HCT116 (cell line): ENCODE results near the gene ANGPTL8.

ENCODE experiments used
- CBX3 ChIP-seq: IDR thresholded peaks from 2 replicates; pipeline ENCODE4 v1.6.1; 2012; ENCODE audit warnings: low read depth
- EZH2 ChIP-seq: fragments of 200-600 bp; sonication (generic); IDR thresholded peaks from 2 replicates; pipeline ENCODE4 v1.6.1; 2017; ENCODE audit warnings: antibody characterized with exemption, mixed run types
- POLR2A ChIP-seq: IDR thresholded peaks from 2 replicates; pipeline ENCODE4 v1.7.0; 2011; ENCODE audit warnings: borderline replicate concordance; ENCODE audit not compliant: insufficient read depth, insufficient read length; ENCODE audit errors: extremely low read depth
- POLR2AphosphoS5 ChIP-seq: IDR thresholded peaks from 2 replicates; pipeline ENCODE4 v1.6.1; 2011; ENCODE audit warnings: mild to moderate bottlenecking, low read depth, low read length, moderate library complexity
- SRF ChIP-seq: IDR thresholded peaks from 2 replicates; pipeline ENCODE4 v1.6.1; 2012; ENCODE audit warnings: low read depth
- YY1 ChIP-seq: IDR thresholded peaks from 2 replicates; pipeline ENCODE4 v1.6.1; 2011; ENCODE audit warnings: low read length, low read depth, moderate library complexity, mild to moderate bottlenecking; ENCODE audit not compliant: insufficient replicate concordance; ENCODE audit errors: extremely low read depth
- ZFX ChIP-seq: fragments of 450-650 bp; IDR thresholded peaks from 2 replicates; pipeline ENCODE4 v1.6.1; 2017
- ZNF274 ChIP-seq: fragments of 200-500 bp; sonication (Bioruptor generic); IDR thresholded peaks from 2 replicates; pipeline ENCODE4 v1.6.1; 2014; ENCODE audit warnings: mild to moderate bottlenecking, low read depth, low read length, inconsistent platforms
- TF ChIP-seq, protein P1 (sequence below): IDR thresholded peaks from 2 replicates; pipeline ENCODE4 v1.6.1; 2012; ENCODE audit warnings: low read depth
- TF ChIP-seq, protein P2 (sequence below), 3 experiments: fragments of 200-600 bp in 1 of 3; sonication (generic) in 1 of 3; IDR thresholded peaks in 2 of 3; conservative IDR thresholded peaks in 1 of 3; 2 replicates each; pipeline ENCODE4 v1.5.1; 2012 to 2017; ENCODE audit warnings: low read depth in 2 of 3, low read length in 2 of 3, antibody characterized with exemption in 1 of 3, borderline replicate concordance in 1 of 3, control low read depth in 1 of 3, mild to moderate bottlenecking in 1 of 3, mixed read lengths in 1 of 3, mixed run types in 1 of 3, moderate library complexity in 1 of 3; ENCODE audit not compliant: insufficient read depth in 1 of 3
- TF ChIP-seq, protein P3 (sequence below): IDR thresholded peaks from 2 replicates; pipeline ENCODE4 v1.6.1; 2012

- TF ChIP-seq, protein P1, sequence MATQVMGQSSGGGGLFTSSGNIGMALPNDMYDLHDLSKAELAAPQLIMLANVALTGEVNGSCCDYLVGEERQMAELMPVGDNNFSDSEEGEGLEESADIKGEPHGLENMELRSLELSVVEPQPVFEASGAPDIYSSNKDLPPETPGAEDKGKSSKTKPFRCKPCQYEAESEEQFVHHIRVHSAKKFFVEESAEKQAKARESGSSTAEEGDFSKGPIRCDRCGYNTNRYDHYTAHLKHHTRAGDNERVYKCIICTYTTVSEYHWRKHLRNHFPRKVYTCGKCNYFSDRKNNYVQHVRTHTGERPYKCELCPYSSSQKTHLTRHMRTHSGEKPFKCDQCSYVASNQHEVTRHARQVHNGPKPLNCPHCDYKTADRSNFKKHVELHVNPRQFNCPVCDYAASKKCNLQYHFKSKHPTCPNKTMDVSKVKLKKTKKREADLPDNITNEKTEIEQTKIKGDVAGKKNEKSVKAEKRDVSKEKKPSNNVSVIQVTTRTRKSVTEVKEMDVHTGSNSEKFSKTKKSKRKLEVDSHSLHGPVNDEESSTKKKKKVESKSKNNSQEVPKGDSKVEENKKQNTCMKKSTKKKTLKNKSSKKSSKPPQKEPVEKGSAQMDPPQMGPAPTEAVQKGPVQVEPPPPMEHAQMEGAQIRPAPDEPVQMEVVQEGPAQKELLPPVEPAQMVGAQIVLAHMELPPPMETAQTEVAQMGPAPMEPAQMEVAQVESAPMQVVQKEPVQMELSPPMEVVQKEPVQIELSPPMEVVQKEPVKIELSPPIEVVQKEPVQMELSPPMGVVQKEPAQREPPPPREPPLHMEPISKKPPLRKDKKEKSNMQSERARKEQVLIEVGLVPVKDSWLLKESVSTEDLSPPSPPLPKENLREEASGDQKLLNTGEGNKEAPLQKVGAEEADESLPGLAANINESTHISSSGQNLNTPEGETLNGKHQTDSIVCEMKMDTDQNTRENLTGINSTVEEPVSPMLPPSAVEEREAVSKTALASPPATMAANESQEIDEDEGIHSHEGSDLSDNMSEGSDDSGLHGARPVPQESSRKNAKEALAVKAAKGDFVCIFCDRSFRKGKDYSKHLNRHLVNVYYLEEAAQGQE = no peak
- TF ChIP-seq, protein P2, sequence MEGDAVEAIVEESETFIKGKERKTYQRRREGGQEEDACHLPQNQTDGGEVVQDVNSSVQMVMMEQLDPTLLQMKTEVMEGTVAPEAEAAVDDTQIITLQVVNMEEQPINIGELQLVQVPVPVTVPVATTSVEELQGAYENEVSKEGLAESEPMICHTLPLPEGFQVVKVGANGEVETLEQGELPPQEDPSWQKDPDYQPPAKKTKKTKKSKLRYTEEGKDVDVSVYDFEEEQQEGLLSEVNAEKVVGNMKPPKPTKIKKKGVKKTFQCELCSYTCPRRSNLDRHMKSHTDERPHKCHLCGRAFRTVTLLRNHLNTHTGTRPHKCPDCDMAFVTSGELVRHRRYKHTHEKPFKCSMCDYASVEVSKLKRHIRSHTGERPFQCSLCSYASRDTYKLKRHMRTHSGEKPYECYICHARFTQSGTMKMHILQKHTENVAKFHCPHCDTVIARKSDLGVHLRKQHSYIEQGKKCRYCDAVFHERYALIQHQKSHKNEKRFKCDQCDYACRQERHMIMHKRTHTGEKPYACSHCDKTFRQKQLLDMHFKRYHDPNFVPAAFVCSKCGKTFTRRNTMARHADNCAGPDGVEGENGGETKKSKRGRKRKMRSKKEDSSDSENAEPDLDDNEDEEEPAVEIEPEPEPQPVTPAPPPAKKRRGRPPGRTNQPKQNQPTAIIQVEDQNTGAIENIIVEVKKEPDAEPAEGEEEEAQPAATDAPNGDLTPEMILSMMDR (IDR thresholded peaks at IDR 0.05 in 2 of 3, conservative IDR thresholded peaks at IDR 0.05 in 1 of 3; ENCODE audit: borderline replicate concordance in 1 of 3, insufficient read depth in 1 of 3, low read depth in 2 of 3, low read length in 2 of 3) = no peak
- TF ChIP-seq, protein P3, sequence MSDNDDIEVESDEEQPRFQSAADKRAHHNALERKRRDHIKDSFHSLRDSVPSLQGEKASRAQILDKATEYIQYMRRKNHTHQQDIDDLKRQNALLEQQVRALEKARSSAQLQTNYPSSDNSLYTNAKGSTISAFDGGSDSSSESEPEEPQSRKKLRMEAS = no peak
- TF ChIP-seq SRF = no peak
- no peak for TF ChIP-seq YY1
- TF ChIP-seq POLR2A = no peak
- no peak for TF ChIP-seq ZFX
- no peak for TF ChIP-seq CBX3
- TF ChIP-seq EZH2 = no peak
- no peak for TF ChIP-seq ZNF274
- TF ChIP-seq POLR2AphosphoS5 = no peak
Measured at GRCh38 chr19:11239377-11240000, at the start of gene ANGPTL8.
